GM23248 (cell line): ENCODE measurements around the gene UGT2A3. TPM values are rescaled to one million over a fixed set of nuclear protein-coding genes. Genes with fewer than 3 reads are reported as not detected.

Experiments used
- DNase-seq: peaks from one replicate; pipeline ENCODE4 v3.0.0-alpha.2; 2015
- H2AFZ ChIP-seq: fragments of 200-600 bp; sonication (generic); 2 replicates; pipeline ENCODE4 v1.6.1; 2016; ENCODE audit warnings: antibody characterized with exemption
- H3F3A ChIP-seq: fragments of 200-600 bp; sonication (generic); 2 replicates; pipeline ENCODE4 v1.6.1; 2016; ENCODE audit warnings: mild to moderate bottlenecking, antibody characterized with exemption, mixed run types; ENCODE audit not compliant: insufficient read depth
- H3K27ac ChIP-seq: fragments of 200-600 bp; sonication (generic); 2 replicates; pipeline ENCODE4 v1.5.1; 2016; ENCODE audit warnings: mild to moderate bottlenecking
- H3K27me3 ChIP-seq: fragments of 200-600 bp; sonication (generic); replicated peaks from 2 replicates; pipeline ENCODE4 v1.6.1; 2016; ENCODE audit warnings: mild to moderate bottlenecking; ENCODE audit not compliant: insufficient read depth
- H3K36me3 ChIP-seq: fragments of 200-600 bp; sonication (generic); 2 replicates; pipeline ENCODE4 v1.6.1; 2016; ENCODE audit warnings: low read depth, mild to moderate bottlenecking
- H3K4me1 ChIP-seq: fragments of 200-600 bp; sonication (generic); 2 replicates; pipeline ENCODE4 v1.6.1; 2016; ENCODE audit warnings: mild to moderate bottlenecking; ENCODE audit not compliant: insufficient read depth
- H3K4me2 ChIP-seq: fragments of 200-600 bp; sonication (generic); one replicate; pipeline ENCODE4 v1.6.1; 2016; ENCODE audit warnings: mild to moderate bottlenecking; ENCODE audit not compliant: unreplicated experiment
- H3K4me3 ChIP-seq: fragments of 200-600 bp; sonication (generic); 2 replicates; pipeline ENCODE4 v1.5.1; 2016; ENCODE audit warnings: mild to moderate bottlenecking
- H3K79me2 ChIP-seq: fragments of 200-600 bp; sonication (generic); 2 replicates; pipeline ENCODE4 v1.6.1; 2016; ENCODE audit warnings: mild to moderate bottlenecking; ENCODE audit not compliant: insufficient read depth
- H3K9ac ChIP-seq: fragments of 200-600 bp; sonication (generic); 2 replicates; pipeline ENCODE4 v1.6.1; 2016; ENCODE audit warnings: mild to moderate bottlenecking
- H3K9me2 ChIP-seq: fragments of 200-600 bp; sonication (generic); 2 replicates; pipeline ENCODE4 v1.6.1; 2016; ENCODE audit warnings: mixed run types, mild to moderate bottlenecking, moderate library complexity; ENCODE audit not compliant: insufficient read depth
- H3K9me3 ChIP-seq: fragments of 200-600 bp; sonication (generic); one replicate; pipeline ENCODE4 v1.6.1; 2017; ENCODE audit warnings: low read depth
- H4K20me1 ChIP-seq: fragments of 200-600 bp; sonication (generic); 2 replicates; pipeline ENCODE4 v1.6.0; 2016; ENCODE audit not compliant: insufficient read depth
- EZH2 ChIP-seq: fragments of 200-600 bp; sonication (generic); IDR thresholded peaks from 2 replicates; pipeline ENCODE4 v1.6.1; 2018; ENCODE audit warnings: antibody characterized with exemption, mild to moderate bottlenecking; ENCODE audit not compliant: insufficient read depth, poor library complexity, severe bottlenecking
- EZH2phosphoT487 ChIP-seq: fragments of 200-600 bp; sonication (generic); IDR thresholded peaks from 2 replicates; pipeline ENCODE4 v1.6.1; 2018; ENCODE audit warnings: antibody characterized with exemption, moderate library complexity, mild to moderate bottlenecking, low read depth; ENCODE audit not compliant: insufficient read depth
- WGBS, 2 experiments: methylation state at CpG; one replicate each; pipeline ENCODE4 v1.1.6; 2015 to 2017; ENCODE audit warnings: low lambda C conversion rate in 2 of 2, low coverage in 1 of 2; ENCODE audit errors: missing lambda C conversion rate in 2 of 2; 5-methylcytosine and 5-hydroxymethylcytosine counted together
- in situ Hi-C: fragments of 300-500 bp; cut with MboI; formaldehyde crosslinking; loops from 2 replicates; pipeline ENCODE4 v1.15.0; 2020
- polyA plus RNA-seq: library from polyadenylated mRNA; unstranded; fragments of >200 nt; fragmentation: Nextera tagmentation; extraction: Ambion mirVana; gene quantifications from 2 replicates; pipeline ENCODE4 v1.2.1, GENCODE V29; 2016
- total RNA-seq: library from RNA; depleted of rRNA; stranded (reverse); fragments of >200 nt; shearing (Covaris generic); gene quantifications from 2 replicates; pipeline ENCODE4 v1.2.3, GENCODE V29; 2014; rRNA removed

The UGT2A3 gene
- total RNA-seq, result not detected in 2 replicates
- polyA plus RNA-seq, result not detected in 2 replicates

- WGBS, 2 experiments, result 12 to 13% methylated on average over 5 of the region's 5 CpGs
- in situ Hi-C loops, result no loop called here
Measured at GRCh38 chr4:68951078-68951805, at the start of gene UGT2A3. Gene UGT2A3 (minus strand): TSS chr4:68951804. CDS start chr4:68951760, 44 bp downstream.

GRCh38 chr4:68997040-68997439, 45.4 kb upstream of the UGT2A3 start:
- Histone ChIP-seq H3K4me3 (no peak overlapping the region), H3K9me2 (no peaks in the 10 kb centered on the region), H3K9ac (no peak overlapping the region), H3K36me3 (no peaks in the 10 kb centered on the region), H3K4me2 (no peak overlapping the region), H3K79me2 (no peaks in the 10 kb centered on the region), H3K9me3 (no peaks in the 10 kb centered on the region), H4K20me1 (no peaks in the 10 kb centered on the region), H3F3A (no peaks in the 10 kb centered on the region), H2AFZ (no peak overlapping the region), H3K27ac (no peak overlapping the region), H3K4me1 (no peaks in the 10 kb centered on the region), H3K27me3 (no peaks in the 10 kb centered on the region)
- 14 to 19% methylated on average over 3 of the region's 3 CpGs for WGBS, 2 experiments
- in situ Hi-C loops, result no loop called here
- no peak for TF ChIP-seq EZH2
- TF ChIP-seq EZH2phosphoT487, result no peak
- no peak for DNase-seq

More at GRCh38 chr4:68951078-68951805, at the start of gene UGT2A3:
- no peaks in the 10 kb centered on the region for H3K36me3 ChIP-seq
- no peaks in the 10 kb centered on the region for H3K4me1 ChIP-seq
- no peaks in the 10 kb centered on the region for H3K9me2 ChIP-seq
- no peak within 1 kb of the TSS for H3K9ac ChIP-seq
- no peaks in the 10 kb centered on the region for H3K9me3 ChIP-seq
- no peaks in the 10 kb centered on the region for H3K27me3 ChIP-seq
- DNase-seq, result no peak
- no peaks in the 10 kb centered on the region for H4K20me1 ChIP-seq
- H3K4me3 ChIP-seq, result no peak within 1 kb of the TSS
- no peak within 1 kb of the TSS for H3K4me2 ChIP-seq
- no peak within 1 kb of the TSS for H3K27ac ChIP-seq
- H3K79me2 ChIP-seq, result no peaks in the 10 kb centered on the region
- TF ChIP-seq EZH2phosphoT487 (no peak), EZH2 (no peak)
- H3F3A ChIP-seq, result no peaks in the 10 kb centered on the region
- no peak within 1 kb of the TSS for H2AFZ ChIP-seq

DNA sequence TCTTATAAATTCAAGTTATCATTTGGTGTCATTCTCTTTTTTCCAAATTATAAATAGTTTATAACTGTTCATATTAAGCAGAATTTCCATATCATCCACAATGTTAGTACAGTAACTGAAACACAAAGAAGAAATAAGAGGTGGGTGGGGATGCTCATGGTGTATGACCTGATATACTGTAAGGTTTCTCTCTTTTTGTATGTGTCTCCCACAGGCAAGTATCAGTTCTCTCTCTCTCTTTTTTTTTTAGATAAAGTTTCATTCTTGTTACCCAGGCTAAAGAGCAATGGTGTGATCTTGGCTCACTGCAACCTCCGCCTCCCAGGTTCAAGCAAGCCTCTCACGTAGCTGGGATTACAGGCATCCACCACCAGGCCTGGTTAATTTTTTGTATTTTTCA, 43.7 kb upstream of the UGT2A3 start:
- 42 to 50% methylated on average over 2 of the region's 2 CpGs for WGBS, 2 experiments
- Histone ChIP-seq H3K4me1 (no peaks in the 10 kb centered on the region), H3F3A (no peaks in the 10 kb centered on the region), H3K9me2 (no peaks in the 10 kb centered on the region), H3K4me2 (no peak overlapping the region), H2AFZ (no peak overlapping the region), H3K9ac (no peak overlapping the region), H3K27me3 (no peaks in the 10 kb centered on the region), H3K4me3 (no peak overlapping the region), H3K9me3 (no peaks in the 10 kb centered on the region), H3K36me3 (no peaks in the 10 kb centered on the region), H4K20me1 (no peaks in the 10 kb centered on the region), H3K79me2 (no peaks in the 10 kb centered on the region), H3K27ac (no peak overlapping the region)
- DNase-seq, result no peak
- in situ Hi-C loops, result no loop called here
- no peak for TF ChIP-seq EZH2phosphoT487
- no peak for TF ChIP-seq EZH2

GRCh38 chr4:68987007-68987406, 35.4 kb upstream of the UGT2A3 start:
- Histone ChIP-seq H3K4me2 (no peak overlapping the region), H3F3A (no peaks in the 10 kb centered on the region), H3K36me3 (no peaks in the 10 kb centered on the region), H3K9me3 (no peaks in the 10 kb centered on the region), H3K27me3 (no peaks in the 10 kb centered on the region), H3K4me3 (no peak overlapping the region), H3K9ac (no peak overlapping the region), H3K27ac (no peak overlapping the region), H3K9me2 (no peaks in the 10 kb centered on the region), H4K20me1 (no peaks in the 10 kb centered on the region), H3K4me1 (no peaks in the 10 kb centered on the region), H2AFZ (no peak overlapping the region), H3K79me2 (no peaks in the 10 kb centered on the region)
- WGBS, 2 experiments, result 30 to 33% methylated on average over 2 of the region's 2 CpGs
- in situ Hi-C loops, result no loop called here
- TF ChIP-seq EZH2phosphoT487, result no peak
- no peak for TF ChIP-seq EZH2
- no peak for DNase-seq
